Fibroblast of mammary gland (primary cell): ENCODE data around the gene SEPTIN2.

Experiments used
- DNase-seq: peaks from one replicate; pipeline ENCODE4 v3.0.0-alpha.2; 2010; ENCODE audit warnings: low read depth
- H3K4me3 ChIP-seq: 2 replicates; pipeline ENCODE4 v1.5.1; 2011; ENCODE audit warnings: low read depth, mild to moderate bottlenecking, low read length, moderate library complexity; ENCODE audit not compliant: control insufficient read depth
- CTCF ChIP-seq: conservative IDR thresholded peaks from 2 replicates; pipeline ENCODE4 v1.5.1; 2011; ENCODE audit warnings: low read depth, low read length, inconsistent platforms; ENCODE audit not compliant: control insufficient read depth, insufficient read depth

The SEPTIN2 gene

GRCh38 chr2:241329669-241330615 lies 14.2 kb downstream of the SEPTIN2 start:
- DNase-seq = no peak
- no peak for TF ChIP-seq CTCF
- no peak overlapping the region for H3K4me3 ChIP-seq

GRCh38 chr2:241330616-241330981 lies 14.9 kb downstream of the SEPTIN2 start:
- TF ChIP-seq CTCF = no peak
- DNase-seq = no peak

GRCh38 chr2:241334813-241335212 lies 19.1 kb downstream of the SEPTIN2 start:
- no peak for TF ChIP-seq CTCF
- H3K4me3 ChIP-seq = no peak overlapping the region
- no peak for DNase-seq

More at GRCh38 chr2:241330616-241330981, 14.9 kb downstream of the SEPTIN2 start:
- H3K4me3 ChIP-seq = no peak overlapping the region

- peak; percentile 36 for DNase-seq
- H3K4me3 ChIP-seq = no peak overlapping the region
- no peak for TF ChIP-seq CTCF
Measured at GRCh38 chr2:241339839-241340630, 24.3 kb downstream of the SEPTIN2 start.

GRCh38 chr2:241340631-241341163 lies 25.0 kb downstream of the SEPTIN2 start:
- DNase-seq = no peak
- no peak overlapping the region for H3K4me3 ChIP-seq
- no peak for TF ChIP-seq CTCF

- no peak overlapping the region for H3K4me3 ChIP-seq
- TF ChIP-seq CTCF = no peak
- peak; percentile 66 for DNase-seq
Measured at GRCh38 chr2:241344925-241345651, 29.4 kb downstream of the SEPTIN2 start.
